SW 1271 (cell line): Measurements from ENCODE around the gene SOHLH1.

Experiments
- DNase-seq, 2 experiments: peaks; one replicate each; lab custom pipeline; 2025; lab: John Stamatoyannopoulos, UW

SOHLH1 gene

GRCh38 chr9:135728436-135729110, 29.3 kb upstream of the SOHLH1 start:
- DNase-seq: no peak

GRCh38 chr9:135727257-135727875, 28.1 kb upstream of the SOHLH1 start:
- DNase-seq: no peak

- no peak for DNase-seq
Observed at GRCh38 chr9:135726138-135726853, 27.0 kb upstream of the SOHLH1 start.

- DNase-seq: no peak
Observed at GRCh38 chr9:135724186-135724787, 25.0 kb upstream of the SOHLH1 start.

- no peak for DNase-seq
Observed at GRCh38 chr9:135722365-135722764, 23.1 kb upstream of the SOHLH1 start.

- no peak for DNase-seq
Observed at GRCh38 chr9:135719472-135719871, 20.2 kb upstream of the SOHLH1 start.

GRCh38 chr9:135718616-135719015, 19.3 kb upstream of the SOHLH1 start:
- DNase-seq: peak in 1 of 2 experiments; percentile 40

- no peak for DNase-seq
Observed at GRCh38 chr9:135717410-135717809, 18.1 kb upstream of the SOHLH1 start.

GRCh38 chr9:135716045-135716444, 16.8 kb upstream of the SOHLH1 start:
- DNase-seq: no peak

- no peak for DNase-seq
Observed at GRCh38 chr9:135715056-135715595, 15.8 kb upstream of the SOHLH1 start.

GRCh38 chr9:135714242-135715055, 15.2 kb upstream of the SOHLH1 start:
- DNase-seq: no peak

GRCh38 chr9:135712613-135713295, 13.5 kb upstream of the SOHLH1 start:
- no peak for DNase-seq

GRCh38 chr9:135711881-135712280, 12.6 kb upstream of the SOHLH1 start:
- DNase-seq: no peak

- DNase-seq: no peak
Observed at GRCh38 chr9:135711391-135711790, 12.1 kb upstream of the SOHLH1 start.

GRCh38 chr9:135708164-135708563, 8.9 kb upstream of the SOHLH1 start:
- DNase-seq: no peak

GRCh38 chr9:135707252-135708138, 8.2 kb upstream of the SOHLH1 start:
- DNase-seq: no peak

GRCh38 chr9:135706288-135706687, 7.0 kb upstream of the SOHLH1 start:
- DNase-seq: no peak

- DNase-seq: no peak
Observed at GRCh38 chr9:135705376-135705775, 6.1 kb upstream of the SOHLH1 start.

GRCh38 chr9:135704483-135704882, 5.2 kb upstream of the SOHLH1 start:
- DNase-seq: no peak

- no peak for DNase-seq
Observed at GRCh38 chr9:135703726-135704125, 4.4 kb upstream of the SOHLH1 start.
